Kidney epithelial cell (primary cell): ENCODE measurements around the gene MBLAC2. TPM values are rescaled to one million over a fixed set of nuclear protein-coding genes. Genes with fewer than 3 reads are reported as not detected.

ENCODE experiments used
- DNase-seq: peaks from one replicate; pipeline ENCODE4 v3.0.0-alpha.2; 2010; ENCODE audit warnings: low read depth
- H3K27me3 ChIP-seq: 2 replicates; pipeline ENCODE4 v1.6.0; 2011; ENCODE audit warnings: low read length; ENCODE audit not compliant: control insufficient read depth, insufficient read depth
- H3K36me3 ChIP-seq: 2 replicates; pipeline ENCODE4 v1.5.1; 2011; ENCODE audit warnings: low read length; ENCODE audit not compliant: control insufficient read depth, insufficient read depth
- H3K4me3 ChIP-seq: 2 replicates; pipeline ENCODE4 v1.5.1; 2011; ENCODE audit warnings: low read depth, mild to moderate bottlenecking, control low read depth, low read length
- total RNA-seq: library from RNA; depleted of rRNA; stranded (reverse); fragments of >200 nt; gene quantifications from 2 replicates; pipeline ENCODE4 v1.2.3, GENCODE V29; 2015
- TF ChIP-seq, protein P1 (sequence below): IDR thresholded peaks from 2 replicates; pipeline ENCODE4 v1.5.1; 2011; ENCODE audit warnings: mild to moderate bottlenecking, moderate library complexity, low read length, control low read depth, inconsistent platforms; ENCODE audit not compliant: insufficient read depth, poor library complexity, severe bottlenecking

Gene MBLAC2
- total RNA-seq: 4.6 and 5.6 TPM in 2 replicates

DNA sequence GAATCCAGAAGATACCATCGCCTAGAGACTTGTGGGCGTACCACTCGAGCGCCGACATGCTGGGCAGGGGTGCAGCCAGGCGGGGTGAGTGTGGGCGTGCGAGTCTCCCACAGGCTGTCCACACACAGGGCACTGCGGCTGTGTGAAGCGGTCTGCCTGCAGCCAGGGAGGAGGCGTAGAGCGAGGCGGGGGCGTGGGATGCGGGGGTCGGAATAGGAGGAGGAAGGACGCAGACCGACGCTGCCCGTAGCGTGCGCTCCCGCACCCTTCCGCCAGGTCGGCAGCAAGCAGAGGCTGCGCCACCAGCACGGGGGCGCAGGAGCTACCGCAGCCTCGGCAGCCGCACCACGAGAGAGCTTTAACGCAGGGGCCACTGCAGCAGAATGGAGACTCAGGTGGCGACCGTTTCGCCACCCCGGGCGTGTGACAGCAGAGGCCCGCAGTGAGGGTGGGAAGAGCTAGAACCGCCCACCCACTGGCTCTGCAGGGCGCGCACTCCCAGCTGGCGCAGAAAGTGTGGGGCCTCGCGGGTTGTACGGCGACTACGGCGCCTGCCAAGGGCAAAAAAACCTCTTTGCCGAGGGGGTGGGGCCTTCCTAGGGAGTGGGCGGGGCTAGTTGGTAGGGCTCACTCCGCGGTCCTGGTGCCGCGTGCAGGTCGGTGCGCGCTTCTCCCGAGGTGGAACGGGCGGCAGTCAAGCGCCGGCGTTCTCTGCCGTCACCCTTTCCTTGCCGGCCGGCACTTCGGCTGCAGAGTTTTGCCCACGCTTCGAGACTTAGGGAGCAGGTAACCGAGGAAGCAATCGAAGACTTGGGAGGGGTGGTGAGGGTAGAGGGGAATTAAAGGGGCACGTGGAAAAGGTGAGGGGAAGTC is at the start of gene MBLAC2, which contains the start of gene POLR3G:
MBLAC2 (minus strand) TSS at position 537 of the 873 bp plus-strand sequence; CDS start at position 58, 479 bp downstream.
POLR3G (plus strand) TSS at position 630 of the 873 bp plus-strand sequence. CDS start 10,704 bp downstream, outside the sequence.
- no peaks in the 10 kb centered on the region for H3K36me3 ChIP-seq
- no peaks in the 10 kb centered on the region for H3K27me3 ChIP-seq
- peak; percentile 62 for DNase-seq
- TF ChIP-seq, protein P1, sequence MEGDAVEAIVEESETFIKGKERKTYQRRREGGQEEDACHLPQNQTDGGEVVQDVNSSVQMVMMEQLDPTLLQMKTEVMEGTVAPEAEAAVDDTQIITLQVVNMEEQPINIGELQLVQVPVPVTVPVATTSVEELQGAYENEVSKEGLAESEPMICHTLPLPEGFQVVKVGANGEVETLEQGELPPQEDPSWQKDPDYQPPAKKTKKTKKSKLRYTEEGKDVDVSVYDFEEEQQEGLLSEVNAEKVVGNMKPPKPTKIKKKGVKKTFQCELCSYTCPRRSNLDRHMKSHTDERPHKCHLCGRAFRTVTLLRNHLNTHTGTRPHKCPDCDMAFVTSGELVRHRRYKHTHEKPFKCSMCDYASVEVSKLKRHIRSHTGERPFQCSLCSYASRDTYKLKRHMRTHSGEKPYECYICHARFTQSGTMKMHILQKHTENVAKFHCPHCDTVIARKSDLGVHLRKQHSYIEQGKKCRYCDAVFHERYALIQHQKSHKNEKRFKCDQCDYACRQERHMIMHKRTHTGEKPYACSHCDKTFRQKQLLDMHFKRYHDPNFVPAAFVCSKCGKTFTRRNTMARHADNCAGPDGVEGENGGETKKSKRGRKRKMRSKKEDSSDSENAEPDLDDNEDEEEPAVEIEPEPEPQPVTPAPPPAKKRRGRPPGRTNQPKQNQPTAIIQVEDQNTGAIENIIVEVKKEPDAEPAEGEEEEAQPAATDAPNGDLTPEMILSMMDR: peak; percentile 49
- H3K4me3 ChIP-seq: peak within 1 kb of the TSS; percentile 70

DNA sequence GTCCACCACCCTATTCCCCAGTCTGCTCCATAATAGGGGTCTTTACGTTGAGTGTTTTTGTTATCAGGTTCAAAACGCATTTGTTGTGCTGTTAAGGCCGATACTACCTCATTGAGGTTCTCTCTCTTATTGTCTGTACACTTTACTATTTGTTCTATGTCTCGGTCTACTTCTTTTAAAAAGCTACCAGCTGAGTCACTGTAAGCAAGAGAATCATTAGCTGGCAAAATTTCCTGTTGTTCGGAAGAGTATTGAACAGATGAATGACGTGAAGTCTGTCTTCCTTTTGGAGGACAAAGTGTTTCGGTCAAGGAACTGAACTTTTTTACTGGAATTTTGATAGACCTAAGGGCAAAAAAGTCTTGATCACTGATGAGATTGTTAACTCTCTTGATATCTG is 44.5 kb upstream of the MBLAC2 start:
- DNase-seq: no peak
- H3K27me3 ChIP-seq: no peaks in the 10 kb centered on the region
- H3K36me3 ChIP-seq: no peaks in the 10 kb centered on the region
- no peak overlapping the region for H3K4me3 ChIP-seq
- TF ChIP-seq, protein P1: no peak

DNA sequence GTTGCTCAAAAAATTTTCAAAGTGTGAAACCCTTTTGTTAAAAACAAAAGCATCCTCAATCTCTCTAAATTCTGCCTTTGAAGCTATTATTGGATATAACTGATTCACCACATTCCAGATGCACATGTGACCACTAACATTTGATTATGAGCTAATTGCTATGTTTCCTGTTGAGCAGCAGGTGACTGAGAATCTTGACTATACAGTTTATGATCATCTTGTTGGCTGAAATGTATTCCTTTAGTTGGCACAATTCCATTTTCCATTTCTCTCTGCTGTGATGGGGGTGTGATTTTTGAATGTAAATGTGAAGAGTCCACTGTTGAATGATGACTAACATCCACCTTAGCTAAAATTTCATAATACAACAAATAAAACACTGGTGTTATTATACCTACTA is 44.1 kb upstream of the MBLAC2 start:
- no peak for DNase-seq
- H3K4me3 ChIP-seq: no peak overlapping the region
- H3K36me3 ChIP-seq: no peaks in the 10 kb centered on the region
- H3K27me3 ChIP-seq: no peaks in the 10 kb centered on the region
- TF ChIP-seq, protein P1: no peak

DNA sequence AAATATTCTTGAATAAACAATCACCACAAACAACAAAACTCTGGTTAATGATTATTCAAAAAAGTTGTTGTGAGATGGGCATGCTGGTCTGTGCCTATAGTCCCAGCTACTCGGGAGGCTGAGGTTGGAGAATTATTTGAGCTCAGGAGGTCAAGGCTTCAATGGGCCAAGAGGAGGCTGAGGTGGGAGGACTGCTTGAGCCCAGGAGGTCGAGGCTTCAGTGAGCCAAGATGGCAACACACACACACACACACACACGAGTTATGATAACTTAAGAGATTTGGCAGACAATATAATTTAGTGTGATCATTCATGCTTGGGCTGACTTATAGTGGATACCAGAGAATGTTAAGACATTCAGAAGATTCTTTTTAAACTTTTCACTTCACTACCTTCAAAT is 39.9 kb upstream of the MBLAC2 start:
- DNase-seq: no peak
- no peak overlapping the region for H3K4me3 ChIP-seq
- no peaks in the 10 kb centered on the region for H3K27me3 ChIP-seq
- no peaks in the 10 kb centered on the region for H3K36me3 ChIP-seq
- TF ChIP-seq, protein P1: no peak

DNA sequence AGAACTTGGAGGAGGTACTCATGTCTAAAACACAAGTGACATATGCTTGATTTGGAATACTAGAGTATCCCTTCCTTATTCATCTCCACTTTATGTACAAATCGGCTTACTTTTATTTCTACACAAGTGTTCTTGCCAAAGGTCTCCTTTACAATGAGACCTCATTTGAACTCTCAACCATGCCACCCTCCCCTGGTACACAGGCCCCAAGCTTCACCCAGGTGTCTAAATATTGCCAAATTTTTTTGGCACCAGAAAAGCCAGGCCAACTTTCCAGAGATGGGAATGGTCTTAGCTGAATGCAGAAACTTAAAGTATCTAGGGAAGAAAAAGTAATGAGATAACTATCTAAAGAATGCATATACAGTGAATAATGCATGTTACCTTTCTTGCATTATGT is 35.9 kb upstream of the MBLAC2 start:
- no peak for DNase-seq
- Histone ChIP-seq H3K36me3 (no peaks in the 10 kb centered on the region), H3K4me3 (no peak overlapping the region), H3K27me3 (no peaks in the 10 kb centered on the region)
- TF ChIP-seq, protein P1: no peak
